ENCODE data around the gene SMU1.

The SMU1 gene

GRCh38 chr9:33076046-33077004 is at the start of gene SMU1:
SMU1 (minus strand) TSS chr9:33076674; CDS start chr9:33076608, 66 bp downstream.
- peak; percentile 83 to 93 (median 88) for DNase-seq (ENCODE audit: low read depth in 4 of 4, low spot score in 1 of 4)

DNA sequence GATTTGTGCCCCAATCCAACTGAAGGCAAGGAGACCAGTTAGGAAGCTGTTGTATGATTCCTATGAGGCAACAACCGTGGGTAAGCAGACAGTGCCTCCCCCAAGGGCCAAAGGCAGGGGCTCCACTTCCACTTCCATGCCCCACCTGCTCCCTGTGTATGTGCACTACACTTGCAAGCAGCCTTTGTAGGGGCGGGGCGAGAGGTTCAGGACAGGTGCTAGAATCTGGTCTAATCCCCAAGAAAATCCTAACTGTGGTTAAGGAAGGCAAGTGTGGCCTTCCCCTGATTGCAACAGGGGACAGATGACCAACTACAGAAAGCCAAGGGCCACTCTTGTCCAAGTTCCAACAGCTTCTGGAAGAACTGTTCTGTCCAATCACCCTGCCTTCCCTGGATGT is 49.0 kb upstream of the SMU1 start:
- DNase-seq (ENCODE audit: low read depth in 4 of 4, low spot score in 1 of 4), result no peak

DNA sequence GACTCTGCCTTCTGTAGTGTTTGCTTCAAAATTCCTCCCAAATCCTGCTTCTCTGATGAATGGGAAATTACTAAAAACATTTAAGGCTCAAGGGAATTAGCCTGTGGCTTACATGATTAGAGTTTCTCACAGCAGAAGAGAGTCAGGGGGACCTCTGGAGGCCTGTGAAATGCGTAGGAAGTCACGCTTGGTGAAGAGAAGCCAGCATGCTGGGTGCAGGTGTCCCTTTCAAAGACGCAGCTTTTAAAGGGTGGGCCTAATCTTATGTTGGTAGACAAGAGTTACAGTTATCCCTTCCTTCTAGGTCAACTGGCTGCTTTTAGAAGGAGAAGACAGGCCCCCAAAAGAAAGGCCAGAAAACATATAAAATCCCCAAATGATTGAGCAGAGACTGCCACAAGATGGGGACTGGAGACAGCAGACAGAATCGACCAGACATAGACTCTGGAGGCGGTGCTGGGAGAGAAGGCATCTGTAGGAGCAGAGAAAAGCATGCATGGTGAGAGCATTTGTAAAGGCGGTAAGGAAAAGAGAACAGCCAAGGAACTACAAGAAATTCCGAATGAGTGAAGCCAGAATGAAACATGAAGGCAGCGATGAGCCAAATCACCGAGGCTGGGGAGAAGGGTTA is 48.4 kb upstream of the SMU1 start:
- DNase-seq (ENCODE audit: low read depth in 4 of 4, low spot score in 1 of 4), result no peak

- DNase-seq (ENCODE audit: low read depth in 4 of 4, low spot score in 1 of 4), result no peak
Measured at GRCh38 chr9:33124046-33124445, 47.6 kb upstream of the SMU1 start.

DNA sequence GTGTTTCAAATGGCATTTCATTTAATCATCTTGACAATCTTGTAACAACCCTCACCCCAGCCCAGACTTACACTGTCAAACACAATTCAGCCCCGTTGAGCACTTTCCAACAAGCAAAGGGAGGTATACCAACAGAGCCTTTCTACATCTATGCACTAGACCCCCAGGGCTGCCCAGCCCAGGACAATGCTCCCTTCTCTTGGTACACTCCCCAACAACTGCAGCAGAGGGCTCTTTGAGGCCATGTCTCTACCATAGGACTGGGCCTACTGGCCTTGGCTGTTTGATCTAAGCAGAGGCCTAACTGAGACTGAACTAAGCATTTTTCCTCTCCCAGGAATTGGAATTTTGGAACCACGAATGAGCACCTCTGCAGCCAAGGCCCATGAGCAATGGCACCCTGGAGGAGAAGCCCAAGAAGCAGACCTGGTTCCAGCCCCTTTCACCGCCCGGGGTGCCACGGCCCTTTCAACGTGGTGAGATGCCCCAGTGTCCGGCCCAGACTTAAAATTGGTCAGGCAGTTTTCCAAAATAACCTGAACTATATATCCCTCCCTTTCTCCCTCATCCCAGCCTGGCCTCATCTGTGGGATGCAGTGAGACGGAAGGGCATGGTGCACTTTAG is 47.0 kb upstream of the SMU1 start:
- DNase-seq (ENCODE audit: low read depth in 4 of 4, low spot score in 1 of 4), result no peak

DNA sequence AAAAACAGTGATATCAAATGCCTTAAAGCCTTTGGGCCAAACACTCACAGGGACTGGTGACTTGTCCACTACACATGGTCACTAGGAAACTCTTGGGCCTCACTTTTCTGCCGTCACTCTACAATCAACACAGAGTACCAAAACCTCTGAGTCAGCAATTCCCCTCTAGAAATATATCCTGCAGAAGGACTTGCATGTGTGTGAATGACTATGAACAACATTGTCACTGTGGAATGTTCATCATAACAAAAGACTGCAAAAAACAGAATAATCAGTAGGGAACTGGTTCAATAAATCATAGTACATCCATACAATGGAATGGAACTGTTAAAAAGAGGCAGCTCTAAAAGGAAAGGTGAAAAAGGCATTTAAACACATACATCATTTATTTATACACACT is 44.1 kb upstream of the SMU1 start:
- no peak for DNase-seq (ENCODE audit: low read depth in 4 of 4, low spot score in 1 of 4)

GRCh38 chr9:33117796-33118195 is 41.3 kb upstream of the SMU1 start:
- no peak for DNase-seq (ENCODE audit: low read depth in 4 of 4, low spot score in 1 of 4)

GRCh38 chr9:33117306-33117705 is 40.8 kb upstream of the SMU1 start:
- no peak for DNase-seq (ENCODE audit: low read depth in 4 of 4, low spot score in 1 of 4)

DNA sequence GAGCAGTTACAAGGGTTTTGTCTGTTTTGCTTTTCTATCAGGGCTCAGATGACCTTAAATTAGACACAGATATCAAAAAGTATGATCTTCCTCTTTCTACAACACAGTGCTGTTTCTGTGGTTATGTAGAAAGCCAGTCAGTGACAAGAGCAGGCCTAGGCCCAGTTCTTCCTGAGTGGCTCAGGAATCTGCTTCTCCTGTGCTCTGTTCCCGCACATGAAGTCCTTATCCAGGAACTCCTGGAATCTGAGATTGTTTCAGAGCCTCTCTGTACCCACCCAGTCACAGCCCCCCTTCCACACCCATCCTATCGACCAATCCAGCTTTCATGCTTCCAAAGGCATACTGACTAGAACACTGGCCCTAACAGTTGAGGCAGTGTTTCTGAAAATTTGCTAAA is 40.4 kb upstream of the SMU1 start:
- DNase-seq (ENCODE audit: low read depth in 4 of 4, low spot score in 1 of 4), result no peak

- no peak for DNase-seq (ENCODE audit: low read depth in 4 of 4, low spot score in 1 of 4)
Measured at GRCh38 chr9:33114746-33115145, 38.3 kb upstream of the SMU1 start.

DNA sequence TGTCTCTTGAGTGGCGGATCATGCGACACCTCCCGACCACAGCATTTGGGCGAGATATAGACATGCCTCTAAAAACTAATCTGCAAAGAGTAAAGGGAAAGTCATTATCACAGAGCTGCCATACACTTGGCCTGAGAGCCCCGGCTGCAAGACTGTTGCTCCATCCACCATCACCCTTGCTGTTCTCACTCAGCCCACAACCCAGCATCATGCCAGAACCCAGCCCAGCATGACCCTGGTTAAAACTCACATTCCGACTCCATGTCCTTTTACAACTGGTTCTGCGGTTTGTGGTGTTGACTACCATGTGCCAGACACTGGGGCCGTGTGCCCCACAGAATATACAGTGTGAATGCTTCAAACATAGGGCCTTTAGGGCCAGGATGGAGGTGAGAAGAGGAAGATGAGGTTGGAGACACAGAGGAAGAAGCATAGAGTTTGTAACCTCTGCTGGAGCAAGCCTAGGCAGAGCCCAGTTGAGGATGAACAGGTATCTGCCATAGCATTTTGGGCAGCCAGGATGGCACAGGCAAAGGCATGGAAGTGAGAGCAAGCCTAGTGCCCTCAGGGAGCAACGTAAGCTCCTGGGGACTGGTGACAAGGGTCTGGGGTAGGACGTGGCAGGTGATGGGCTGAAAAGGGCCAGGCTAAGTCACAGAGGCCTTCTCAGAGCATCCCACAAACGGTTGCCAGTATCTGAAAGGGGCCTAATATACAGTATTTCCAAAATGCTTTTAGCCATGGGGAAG is 37.5 kb upstream of the SMU1 start:
- no peak for DNase-seq (ENCODE audit: low read depth in 4 of 4, low spot score in 1 of 4)

- DNase-seq (ENCODE audit: low read depth in 4 of 4, low spot score in 1 of 4), result no peak
Measured at GRCh38 chr9:33112094-33112493, 35.6 kb upstream of the SMU1 start.

DNA sequence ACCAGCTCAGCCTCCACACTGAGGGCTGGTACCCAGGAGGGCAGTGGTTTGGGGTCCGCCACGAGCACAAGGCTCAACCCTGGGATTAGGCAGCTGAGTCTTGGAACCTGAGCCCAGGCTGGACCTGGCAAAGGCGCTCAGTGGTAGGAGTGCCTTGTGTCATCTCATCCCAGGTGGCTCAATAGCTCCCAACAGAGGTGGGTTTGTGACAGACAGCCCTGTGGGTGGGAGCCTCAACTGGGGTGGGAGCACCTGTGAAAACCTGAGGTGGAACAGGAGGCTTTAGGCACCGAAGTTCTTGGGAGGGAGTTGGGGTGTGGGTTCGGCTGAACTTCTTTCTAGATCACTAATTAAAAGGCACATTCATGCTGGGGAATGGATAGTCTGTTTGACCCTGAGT is 35.2 kb upstream of the SMU1 start:
- DNase-seq (ENCODE audit: low read depth in 4 of 4, low spot score in 1 of 4), result no peak

GRCh38 chr9:33110686-33111085 is 34.2 kb upstream of the SMU1 start:
- no peak for DNase-seq (ENCODE audit: low read depth in 4 of 4, low spot score in 1 of 4)

GRCh38 chr9:33109850-33110595 is 33.5 kb upstream of the SMU1 start:
- no peak for DNase-seq (ENCODE audit: low read depth in 4 of 4, low spot score in 1 of 4)

GRCh38 chr9:33109097-33109496 is 32.6 kb upstream of the SMU1 start:
- no peak for DNase-seq (ENCODE audit: low read depth in 4 of 4, low spot score in 1 of 4)

GRCh38 chr9:33108472-33108871 is 32.0 kb upstream of the SMU1 start:
- DNase-seq (ENCODE audit: low read depth in 4 of 4, low spot score in 1 of 4), result no peak

DNA sequence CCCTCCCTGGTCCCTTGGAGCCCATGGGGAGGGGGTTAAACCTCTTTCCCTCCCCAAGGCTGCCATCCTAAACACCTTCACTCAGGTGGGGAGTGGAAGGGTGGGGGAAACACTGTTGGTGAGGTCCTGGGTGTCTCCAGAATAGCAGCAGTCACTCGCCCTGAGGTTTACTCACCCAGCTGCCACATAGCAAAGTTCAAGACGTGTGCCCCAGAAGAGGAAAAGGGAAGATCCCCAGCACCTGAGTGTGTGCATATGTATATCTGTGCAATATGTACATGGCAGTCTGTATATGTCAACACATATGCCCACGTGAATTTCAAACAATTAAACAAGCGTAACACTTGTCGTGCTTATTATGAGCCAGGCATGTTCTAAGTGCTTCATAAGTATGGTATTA is 31.3 kb upstream of the SMU1 start:
- no peak for DNase-seq (ENCODE audit: low read depth in 4 of 4, low spot score in 1 of 4)

DNA sequence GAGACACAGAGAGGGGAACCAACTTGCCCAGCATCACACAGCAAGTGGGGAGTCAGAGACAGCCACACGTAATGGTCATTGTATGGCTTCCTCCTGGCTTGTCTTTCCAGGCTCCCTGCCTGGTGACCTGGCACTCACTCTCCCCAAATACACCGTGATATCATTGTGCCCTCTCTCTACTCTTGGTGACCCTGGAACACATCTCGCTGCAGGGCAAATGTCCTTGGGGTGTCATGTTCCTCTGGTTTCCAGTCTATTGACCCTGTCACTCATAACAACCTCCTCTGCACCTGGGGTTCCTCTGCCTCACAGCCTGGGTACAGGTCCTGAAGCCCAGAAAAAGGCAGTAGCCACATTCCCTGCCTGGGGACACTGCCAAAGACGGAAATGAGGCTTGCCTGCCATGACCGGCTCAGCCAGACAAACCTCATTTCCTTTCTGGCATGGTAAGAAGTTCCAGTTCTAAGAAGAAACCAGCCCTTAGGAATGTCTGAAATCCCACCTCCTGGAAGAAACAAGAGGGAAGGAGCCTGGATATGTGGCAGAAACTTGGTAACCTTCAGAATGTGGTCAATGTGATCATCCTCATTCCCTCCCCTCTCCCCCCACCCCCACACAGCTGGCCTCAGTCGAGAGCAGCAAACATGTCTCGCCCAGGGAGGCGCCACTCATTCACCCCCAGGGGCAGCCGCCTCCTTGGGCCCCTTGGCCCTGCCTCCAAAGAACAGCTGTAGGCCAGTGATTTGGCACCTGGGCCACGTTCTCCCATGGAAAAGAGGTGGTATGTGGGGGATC is 30.6 kb upstream of the SMU1 start:
- no peak for DNase-seq (ENCODE audit: low read depth in 4 of 4, low spot score in 1 of 4)

DNA sequence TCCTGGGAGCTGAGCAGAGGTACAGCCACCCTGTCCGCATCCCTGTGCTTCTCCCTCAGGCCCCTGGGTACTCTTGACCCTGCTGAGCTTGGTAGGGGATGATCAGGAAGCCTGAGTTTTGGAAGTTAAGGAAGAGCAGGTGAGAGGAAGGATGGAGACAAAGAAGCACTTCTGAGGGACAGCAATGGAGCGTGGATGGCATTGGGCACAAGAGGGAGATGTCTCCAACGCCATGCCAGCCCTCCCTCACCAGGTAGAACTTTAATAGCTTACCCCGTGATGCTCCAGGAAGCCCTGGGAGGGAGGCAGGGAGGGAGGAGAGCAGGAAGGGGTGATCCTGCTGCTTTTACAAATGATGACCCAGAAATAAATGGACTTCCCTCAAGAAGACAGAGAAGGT is 29.9 kb upstream of the SMU1 start:
- DNase-seq (ENCODE audit: low read depth in 4 of 4, low spot score in 1 of 4), result no peak

Measured in stimulated activated CD4-positive, alpha-beta T cell treated with anti-CD3 and anti-CD28 coated beads, Interleukin-1b, Interleukin-23, amount 100 ng/mL, for 24 hours (primary cell).